ENCODE results near the gene PLCL2.

PLCL2 gene

GRCh38 chr3:17023006-17023664 is 138.4 kb downstream of the PLCL2 start:
- DNase-seq = no peak

GRCh38 chr3:17025594-17026139 is 140.9 kb downstream of the PLCL2 start:
- no peak for DNase-seq

GRCh38 chr3:17027318-17027717 is 142.6 kb downstream of the PLCL2 start:
- DNase-seq = no peak

GRCh38 chr3:17028363-17028762 is 143.6 kb downstream of the PLCL2 start:
- no peak for DNase-seq

- DNase-seq = no peak
These were observed 145.7 kb downstream of the PLCL2 start for GRCh38 chr3:17030438-17030837.

- no peak for DNase-seq
These were observed 146.3 kb downstream of the PLCL2 start for GRCh38 chr3:17030956-17031652.

GRCh38 chr3:17032407-17033034 is 147.8 kb downstream of the PLCL2 start:
- DNase-seq = no peak

DNA sequence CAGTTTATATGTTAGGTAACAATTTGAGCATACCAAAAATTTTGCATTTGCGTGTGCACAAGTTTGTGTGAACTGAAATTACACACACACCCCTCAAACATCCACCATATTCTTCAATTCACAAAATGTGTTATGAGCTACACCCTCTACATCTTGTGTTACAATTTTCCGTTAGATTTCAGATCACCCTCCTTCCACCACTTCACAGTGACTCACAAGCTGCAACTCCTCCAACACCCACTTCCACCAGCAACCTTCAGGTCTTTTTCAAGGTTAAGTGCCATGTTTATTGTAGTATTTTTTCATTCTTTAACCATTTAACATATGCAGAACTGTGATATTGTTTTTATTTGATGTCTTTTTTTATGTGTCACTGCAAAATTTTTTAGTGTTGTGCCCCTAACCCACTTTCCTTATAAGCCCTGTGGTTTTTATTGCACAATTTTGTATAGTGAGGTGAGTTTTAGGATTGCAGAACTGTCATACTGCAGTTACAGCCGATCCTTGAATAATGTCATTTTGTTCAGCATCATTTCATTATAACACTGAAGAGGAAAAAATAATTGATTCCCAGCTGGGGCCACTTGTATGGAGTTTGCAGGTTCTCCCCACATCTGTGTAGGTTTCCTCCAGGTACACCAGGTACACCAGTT is 148.9 kb downstream of the PLCL2 start:
- DNase-seq = no peak

- no peak for DNase-seq
These were observed 150.3 kb downstream of the PLCL2 start for GRCh38 chr3:17035033-17035432.

DNA sequence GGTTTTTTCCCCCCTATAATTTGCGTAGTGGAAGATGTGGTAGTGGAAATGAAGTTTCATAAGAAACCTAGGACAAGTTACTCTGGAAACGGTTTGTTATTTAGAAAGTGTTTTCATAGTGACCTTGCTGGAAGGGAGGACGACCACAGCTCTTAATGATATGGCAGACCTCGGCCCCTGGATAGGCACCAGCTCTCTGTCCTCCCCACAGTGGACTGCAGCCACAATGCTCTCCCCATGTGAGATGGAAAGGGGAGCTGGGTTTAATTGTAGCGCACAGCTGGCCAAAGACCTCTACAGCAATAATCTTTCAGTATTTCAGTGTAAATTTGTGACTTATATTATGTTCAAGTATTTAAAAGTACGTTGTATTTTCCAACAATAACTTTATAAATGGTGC is 151.2 kb downstream of the PLCL2 start:
- DNase-seq = no peak

GRCh38 chr3:17038141-17038540 is 153.4 kb downstream of the PLCL2 start:
- no peak for DNase-seq

DNA sequence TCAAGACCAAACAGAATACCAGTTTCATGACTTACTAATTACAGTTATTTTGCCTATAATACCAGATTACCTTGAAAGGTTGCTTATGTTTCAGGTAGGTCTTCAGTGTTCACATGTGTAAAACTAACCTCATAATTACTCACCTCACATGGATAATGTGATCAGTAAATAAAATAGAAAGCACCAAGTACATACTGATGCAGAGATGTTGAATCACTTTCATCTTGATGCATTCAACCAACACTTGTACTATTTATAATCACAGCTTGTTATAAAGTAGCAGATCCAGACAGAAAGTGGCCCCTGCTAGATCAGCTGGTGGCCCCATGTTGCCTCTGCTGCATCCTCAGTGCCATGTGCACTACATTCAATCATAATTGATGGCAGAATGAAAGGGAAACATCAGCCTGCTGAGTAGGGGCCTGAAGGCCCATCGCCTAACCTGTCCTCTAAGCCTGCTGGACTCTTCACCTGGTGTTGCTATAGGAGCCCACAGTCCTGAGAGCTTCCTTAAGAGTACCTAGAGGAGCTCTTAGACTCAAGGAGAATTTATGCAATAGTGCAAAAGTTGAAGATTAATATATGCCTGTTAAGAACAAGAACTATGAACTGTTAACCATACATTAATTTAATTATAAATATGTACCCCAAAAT is 154.3 kb downstream of the PLCL2 start:
- no peak for DNase-seq

DNA sequence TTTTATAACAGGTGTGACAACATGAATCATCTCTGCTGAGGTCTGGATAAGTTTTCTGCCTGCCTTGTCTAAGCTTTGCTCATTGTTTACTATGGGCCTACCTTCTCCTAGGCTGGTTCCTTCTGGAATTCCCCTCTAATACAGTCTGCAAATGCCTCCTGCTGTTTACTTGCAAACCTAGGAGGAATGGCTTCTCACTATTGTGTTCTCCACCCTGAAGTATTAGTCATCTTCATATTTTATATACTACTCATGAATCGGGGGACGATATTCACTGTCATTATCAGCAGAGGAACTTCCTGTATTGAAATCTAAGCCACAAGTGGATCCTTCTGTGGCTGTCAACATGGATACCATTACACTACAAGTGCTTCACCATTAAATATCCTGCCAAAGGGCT is 154.8 kb downstream of the PLCL2 start:
- DNase-seq = no peak

DNA sequence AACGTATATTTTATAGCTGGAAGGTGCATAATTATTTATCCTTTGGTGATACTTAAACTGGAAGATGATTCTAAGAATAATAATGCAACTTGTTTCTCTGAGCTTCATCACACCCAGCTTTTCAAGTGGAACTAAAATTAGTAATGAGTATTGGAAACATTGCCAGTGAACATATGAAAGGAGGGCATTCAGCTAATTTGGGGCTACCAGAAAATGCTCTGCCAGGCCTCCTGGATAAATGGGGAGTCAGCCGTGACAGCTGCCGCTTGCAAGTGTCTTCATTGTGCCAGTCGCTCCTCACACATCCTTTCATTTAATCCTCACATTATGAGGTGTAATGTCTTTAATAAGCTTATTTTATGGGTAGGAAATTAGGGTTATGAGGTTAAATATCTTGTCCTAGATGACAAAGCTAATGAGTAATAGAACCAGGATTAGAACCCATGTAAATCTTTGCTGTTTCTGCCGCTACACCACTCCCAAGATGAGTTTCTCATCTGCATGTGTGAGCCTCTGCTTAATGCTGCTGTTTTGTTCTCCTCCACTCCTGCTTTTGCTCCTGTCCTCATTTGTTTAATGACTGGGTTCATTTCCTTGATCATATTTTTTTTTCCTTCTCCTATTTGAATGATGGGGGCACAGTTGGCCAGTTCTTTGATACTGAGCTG is 155.7 kb downstream of the PLCL2 start:
- no peak for DNase-seq

DNA sequence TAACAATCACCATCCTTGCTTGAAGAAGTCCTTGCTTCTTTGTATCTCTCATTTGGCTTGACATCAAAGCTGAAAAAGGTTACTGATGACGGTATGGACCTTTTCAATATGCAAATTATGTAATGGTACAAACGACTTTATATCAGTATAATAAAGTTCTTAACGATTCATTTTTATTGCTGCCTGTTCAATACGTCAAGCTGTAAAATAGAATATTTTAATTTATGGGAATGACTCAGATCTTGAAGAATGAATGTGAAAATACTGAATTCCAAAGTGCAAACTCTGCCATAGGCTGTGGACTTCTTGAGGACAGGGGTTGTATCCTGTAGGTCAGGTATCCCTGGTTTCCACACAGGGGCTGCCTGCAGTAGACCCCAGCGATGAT is 156.2 kb downstream of the PLCL2 start:
- no peak for DNase-seq

GRCh38 chr3:17044855-17045254 is 160.1 kb downstream of the PLCL2 start:
- DNase-seq = no peak

DNA sequence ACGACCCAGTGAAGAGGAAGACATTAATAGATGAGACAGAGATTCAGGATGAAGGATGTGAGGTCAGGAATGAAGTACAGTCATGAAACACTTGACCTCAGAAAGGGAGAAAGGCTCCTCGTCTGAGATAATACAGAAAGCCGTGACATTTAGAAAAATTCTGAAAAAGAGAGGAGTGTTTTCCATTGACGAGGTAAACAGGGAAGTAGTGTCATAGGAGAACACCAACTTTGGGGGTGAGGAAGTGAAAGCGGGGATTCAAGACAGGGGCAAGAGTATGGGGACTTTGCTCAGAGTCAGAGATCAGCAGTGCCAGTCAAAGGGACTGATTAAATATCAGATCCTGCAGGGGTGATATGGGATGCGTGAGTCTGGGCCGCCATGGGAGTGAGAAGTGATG is 160.9 kb downstream of the PLCL2 start:
- no peak for DNase-seq

GRCh38 chr3:17046623-17047022 is 161.9 kb downstream of the PLCL2 start:
- DNase-seq = no peak

- no peak for DNase-seq
These were observed 162.4 kb downstream of the PLCL2 start for GRCh38 chr3:17047162-17047561.

DNA sequence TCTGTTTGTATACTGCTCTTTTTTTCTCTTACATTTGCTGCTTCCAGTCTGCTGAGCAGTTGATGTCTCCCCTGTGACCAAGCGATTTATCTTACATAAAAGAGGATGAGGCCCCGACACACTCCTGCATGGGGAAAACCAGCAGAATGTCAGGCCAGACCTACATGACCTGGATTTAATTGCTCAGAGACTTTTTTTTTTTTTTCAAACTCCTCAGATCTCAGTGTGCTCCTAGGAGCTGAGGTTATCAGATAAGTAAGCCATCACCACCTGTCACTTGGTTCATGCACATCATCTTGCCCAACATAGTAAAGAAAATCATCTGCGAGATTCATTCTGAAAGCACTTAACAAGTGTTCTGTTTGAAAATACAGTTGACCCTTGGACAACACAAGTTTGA is 163.1 kb downstream of the PLCL2 start:
- DNase-seq = no peak

GRCh38 chr3:17050071-17050470 is 165.3 kb downstream of the PLCL2 start:
- no peak for DNase-seq

DNA sequence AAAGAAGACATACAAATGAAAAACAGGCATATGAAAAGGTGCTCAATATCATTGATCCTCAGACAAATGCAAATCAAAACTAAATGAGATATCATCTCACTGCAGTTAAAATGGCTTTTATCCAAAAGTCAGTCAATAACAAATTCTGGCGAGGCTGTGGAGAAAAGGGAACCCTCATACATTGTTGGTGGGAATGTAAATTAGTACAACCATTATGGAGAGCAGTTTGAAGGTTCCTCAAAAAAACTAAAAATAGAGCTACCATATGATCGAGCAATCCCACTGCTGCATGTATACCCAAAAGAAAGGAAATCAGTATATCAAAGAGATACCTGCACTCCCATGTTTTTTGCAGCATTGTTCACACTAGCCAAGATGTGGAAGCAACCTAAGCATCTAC is 165.8 kb downstream of the PLCL2 start:
- DNase-seq = no peak

DNA sequence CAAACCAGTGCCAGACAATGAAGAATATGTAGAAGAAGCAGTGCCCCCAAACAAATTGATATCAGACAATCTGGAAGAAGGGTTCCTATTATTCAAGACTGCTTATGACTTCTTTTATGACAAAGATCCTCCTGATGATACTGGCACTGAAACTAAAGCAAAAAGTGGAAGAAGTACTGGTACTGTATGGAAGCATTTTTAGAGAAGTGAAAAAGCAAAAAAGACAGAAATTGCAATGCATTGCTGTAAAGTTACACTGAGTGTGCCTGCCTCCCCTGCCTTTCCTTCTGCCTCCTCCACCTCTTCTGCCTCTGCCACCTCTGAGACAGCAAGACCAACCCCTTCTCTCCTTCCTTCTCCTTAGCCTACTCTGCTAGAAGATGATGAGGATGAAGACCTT is 167.6 kb downstream of the PLCL2 start:
- no peak for DNase-seq
